SKM-1 treated with dmso at 0.1 percent for 144 hours (cell line): ENCODE data around the gene TGDS.
A peak's percentile ranks its signal among the peaks of the same experiment; 100 is the strongest.
"Not testable (repeated sequence)": the region's sequence is repeated elsewhere in the genome, so short reads cannot be mapped to it uniquely, and the experiment has no call there.

Source experiments
- DNase-seq: peaks from one replicate; lab custom pipeline; 2025; ENCODE audit not compliant: unreplicated experiment; lab: John Stamatoyannopoulos, UW

The TGDS gene

DNA sequence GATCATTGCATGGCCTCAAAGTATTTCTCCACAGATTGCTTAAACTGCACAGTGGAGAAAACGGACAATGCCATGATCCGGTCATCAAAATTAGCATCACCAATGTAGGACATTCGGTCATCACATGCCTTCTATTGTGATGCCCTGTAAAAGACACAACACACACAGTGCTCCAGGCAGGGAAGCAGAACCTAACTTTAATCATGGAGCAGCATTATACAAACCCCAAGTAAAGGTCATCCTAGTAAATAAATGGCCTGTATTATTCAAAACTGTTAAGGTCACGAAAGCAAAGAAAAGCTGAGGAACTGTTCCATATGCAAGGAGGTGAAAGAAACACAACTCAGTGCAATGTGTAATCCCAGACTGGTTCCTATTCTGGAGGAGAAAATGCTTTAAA lies 42.2 kb downstream of the TGDS start:
- no peak for DNase-seq

- DNase-seq = no peak
Observed at GRCh38 chr13:94552095-94552494, 43.9 kb downstream of the TGDS start.

- no peak for DNase-seq
Observed at GRCh38 chr13:94550062-94550738, 45.8 kb downstream of the TGDS start.

DNA sequence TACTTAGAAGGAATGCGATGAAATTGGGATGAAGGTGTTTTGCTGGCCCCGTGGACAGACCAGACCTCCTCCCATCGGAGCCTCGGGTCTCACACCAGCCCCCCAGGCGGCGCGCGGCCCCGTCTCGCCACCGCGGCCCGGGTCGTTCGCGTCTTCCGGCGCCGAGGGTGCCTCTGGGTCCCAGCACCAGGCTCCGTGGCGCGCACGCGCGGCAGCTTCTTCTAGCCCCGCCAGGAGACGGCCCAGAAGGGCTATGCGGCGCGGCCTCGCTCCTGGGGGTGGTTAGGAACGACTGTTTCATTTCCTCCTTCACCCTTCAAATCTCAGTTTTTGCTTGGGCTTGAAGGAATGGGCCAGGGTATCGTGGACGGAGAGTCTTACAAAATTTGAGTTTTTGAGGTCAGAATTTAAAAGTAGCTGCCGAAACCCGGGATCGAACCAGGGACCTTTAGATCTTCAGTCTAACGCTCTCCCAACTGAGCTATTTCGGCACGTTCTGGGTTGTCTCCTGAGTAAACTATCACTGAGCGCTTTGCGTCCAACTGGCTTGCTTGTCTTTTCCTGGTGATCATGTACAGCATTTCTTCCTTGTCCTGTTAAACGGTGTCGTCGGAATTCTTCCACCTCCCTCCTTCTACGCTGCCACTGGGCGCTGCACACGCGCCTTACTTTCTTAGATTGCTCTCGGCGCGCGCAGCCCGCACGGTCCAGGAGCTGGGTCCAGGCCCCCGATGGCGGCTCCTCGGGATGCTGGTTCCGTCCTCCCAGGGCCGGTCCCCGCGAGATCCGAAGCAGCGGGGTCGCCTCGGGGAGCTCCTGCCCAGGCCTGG lies 46.5 kb downstream of the TGDS start:
- peak; percentile 97 for DNase-seq

DNA sequence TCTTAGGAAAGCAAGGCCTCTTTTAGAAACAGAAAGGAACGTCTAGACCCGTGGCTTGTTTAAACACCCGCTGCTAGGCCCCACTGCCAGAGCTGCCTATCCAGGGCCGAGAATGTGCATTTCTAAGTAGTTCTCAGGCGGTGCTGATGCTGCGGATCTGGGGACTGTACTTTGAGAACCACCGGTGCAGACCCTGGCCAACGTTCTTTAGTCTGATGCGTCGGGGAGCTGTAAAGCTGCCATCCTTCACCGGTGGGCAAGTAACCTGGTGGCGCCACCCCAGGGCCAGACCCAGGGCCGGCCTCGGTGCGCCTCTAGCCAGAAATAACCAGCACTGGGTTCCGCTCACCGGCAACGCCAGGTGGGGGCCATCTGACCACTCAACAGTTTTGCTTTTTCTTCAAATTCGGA lies 47.1 kb downstream of the TGDS start:
- peak; percentile 73 for DNase-seq

DNA sequence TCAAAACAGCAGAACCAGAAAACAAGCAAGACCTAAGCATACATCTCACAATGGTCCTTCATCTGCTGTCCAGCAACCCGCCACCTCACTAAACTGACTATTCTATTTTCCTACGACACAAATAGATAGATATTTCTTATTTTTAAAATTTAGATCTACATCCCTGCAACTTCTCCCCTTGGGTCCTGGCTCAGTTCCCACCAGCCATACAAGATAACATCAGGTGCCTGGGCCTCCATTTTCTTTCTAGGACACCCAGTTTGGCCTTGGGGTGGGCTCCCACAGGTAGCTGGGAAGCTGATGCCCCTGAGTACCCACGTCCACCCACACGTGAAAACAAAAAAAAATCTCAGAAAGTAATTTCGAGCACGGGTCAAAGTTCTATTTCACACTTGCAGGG lies 47.6 kb downstream of the TGDS start:
- no peak for DNase-seq

DNA sequence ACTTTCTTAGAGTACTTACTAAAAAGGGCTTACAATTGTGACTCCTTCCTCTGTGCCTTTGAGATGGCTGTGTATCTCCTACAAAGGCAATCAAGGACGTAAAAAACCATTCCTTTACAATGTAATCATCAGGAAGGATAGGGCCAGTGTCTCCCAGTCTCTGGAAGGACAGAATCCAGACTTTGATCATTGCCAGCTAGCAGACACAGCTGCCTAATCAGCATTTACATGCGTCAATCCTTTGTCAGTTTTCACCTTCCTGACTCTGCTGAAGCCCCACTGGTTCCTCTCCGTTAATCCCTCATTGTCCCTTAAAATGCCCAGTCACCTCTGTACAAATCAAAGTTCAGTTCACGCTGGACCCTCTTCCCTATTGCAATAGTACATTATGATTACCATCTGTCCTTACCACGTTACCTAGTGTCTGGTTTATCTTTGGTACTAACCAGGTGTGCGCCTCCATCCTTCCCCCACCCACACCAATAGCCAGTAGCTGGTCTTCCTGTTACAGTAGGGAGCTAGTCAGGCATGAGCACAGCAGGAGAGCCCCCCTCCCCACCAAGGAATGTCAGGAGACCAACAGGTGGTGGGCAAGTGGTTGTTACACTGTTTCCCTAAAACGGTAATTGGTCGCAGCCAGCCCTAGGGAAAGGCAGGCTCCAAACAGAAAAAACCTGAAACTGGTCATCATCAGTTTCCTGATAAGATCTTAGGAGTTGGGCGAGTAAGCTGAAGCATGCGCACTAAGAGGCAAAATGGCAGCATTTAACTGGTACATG lies 49.7 kb downstream of the TGDS start:
- no peak for DNase-seq

GRCh38 chr13:94544922-94545321 lies 51.0 kb downstream of the TGDS start:
- no peak for DNase-seq

GRCh38 chr13:94542917-94543316 lies 53.0 kb downstream of the TGDS start:
- no peak for DNase-seq

DNA sequence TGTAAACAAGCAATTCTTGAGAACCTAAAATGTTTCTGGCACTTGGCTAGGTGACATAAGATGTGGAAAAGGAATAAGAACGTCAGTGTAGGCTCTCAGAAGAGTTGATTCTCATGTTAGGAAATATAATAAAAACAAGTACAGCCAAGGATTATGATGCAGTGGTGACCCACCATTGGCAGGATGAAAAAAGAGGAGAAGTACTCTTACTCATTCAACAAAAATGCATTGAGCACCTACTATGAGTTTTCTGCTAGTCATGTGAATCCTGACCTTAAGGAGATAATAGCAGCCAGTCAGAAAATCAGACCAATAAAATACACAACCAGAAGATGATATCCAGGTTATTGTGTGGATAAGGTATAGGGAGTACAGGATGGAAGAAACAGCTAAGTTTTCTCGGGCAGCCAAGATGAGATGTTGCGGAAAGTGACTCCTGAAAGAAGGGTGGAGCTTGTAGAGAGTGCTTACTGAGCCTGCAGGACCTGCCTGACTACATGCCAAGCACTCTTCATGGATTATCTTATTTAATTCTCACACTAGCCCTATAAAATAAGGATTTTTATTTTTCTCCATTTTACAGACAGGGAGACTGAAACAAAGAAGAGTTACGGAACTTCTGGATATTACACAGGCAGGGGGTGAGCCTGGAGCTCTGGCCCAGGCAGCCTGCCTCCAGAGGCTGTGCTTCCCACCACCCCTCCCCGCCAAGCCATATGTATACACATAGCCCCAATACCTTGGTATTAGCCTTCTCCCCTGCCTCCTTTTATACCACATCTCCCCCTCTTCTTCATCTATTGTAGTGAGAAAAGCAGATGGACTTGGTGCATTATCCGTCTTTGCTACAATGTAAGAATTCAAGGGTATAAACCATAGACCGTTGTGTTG lies 58.0 kb downstream of the TGDS start:
- no peak for DNase-seq

DNA sequence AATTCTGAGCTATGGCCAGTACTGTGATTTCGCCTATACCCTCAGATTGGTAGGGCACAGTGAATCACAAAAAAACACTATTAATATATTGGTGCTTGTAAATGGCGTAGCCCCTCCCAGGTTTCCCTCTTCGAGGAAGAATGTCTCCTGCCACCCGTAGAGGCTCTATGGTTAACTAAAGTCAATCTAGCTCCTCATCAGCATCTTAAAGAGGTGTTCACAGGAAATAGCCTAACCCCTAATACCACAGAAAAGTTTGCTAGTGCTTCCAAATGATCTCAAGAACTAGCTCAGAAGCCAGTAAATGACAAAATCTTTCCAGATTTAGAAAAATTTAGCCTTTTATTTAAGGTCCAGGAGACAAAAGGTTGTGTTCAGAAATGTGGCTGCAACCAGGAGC lies 60.2 kb downstream of the TGDS start:
- no peak for DNase-seq

- no peak for DNase-seq
Observed at GRCh38 chr13:94535231-94535630, 60.7 kb downstream of the TGDS start.

GRCh38 chr13:94534166-94534565 lies 61.8 kb downstream of the TGDS start:
- no peak for DNase-seq

DNA sequence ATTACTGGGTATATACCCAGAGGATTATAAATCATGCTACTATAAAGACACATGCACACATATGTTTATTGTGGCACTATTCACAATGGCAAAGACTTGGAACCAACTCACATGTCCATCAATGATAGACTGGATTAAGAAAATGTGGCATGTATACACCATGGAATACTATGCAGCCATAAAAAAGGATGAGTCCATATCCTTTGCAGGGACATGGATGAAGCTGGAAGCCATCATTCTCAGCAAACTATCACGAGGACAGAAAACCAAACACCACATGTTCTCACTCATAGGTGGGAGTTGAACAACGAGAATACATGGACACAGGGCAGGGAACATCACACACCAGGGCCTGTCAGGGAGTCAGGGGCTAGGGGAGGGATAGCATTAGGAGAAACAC lies 63.7 kb downstream of the TGDS start:
- DNase-seq = not testable (repeated sequence)

DNA sequence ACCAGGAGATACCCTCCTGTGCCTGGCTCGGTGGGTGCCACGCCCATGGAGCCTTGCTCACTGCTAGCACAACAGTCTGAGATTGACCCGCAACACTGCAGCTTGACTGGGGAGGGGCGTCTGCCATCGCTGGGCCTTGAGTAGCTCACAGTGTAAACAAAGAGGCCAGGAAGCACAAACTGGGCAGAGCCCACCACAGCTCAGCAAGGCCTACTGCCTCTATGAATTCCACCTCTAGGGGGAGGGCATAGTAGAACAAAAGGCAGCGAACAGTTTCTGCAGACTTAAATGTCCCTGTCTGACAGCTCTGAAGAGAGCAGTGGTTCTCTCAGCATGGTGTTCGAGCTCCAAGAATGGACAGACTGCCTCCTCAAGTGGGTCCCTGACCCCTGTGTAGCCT lies 69.0 kb downstream of the TGDS start:
- not testable (repeated sequence) for DNase-seq

- DNase-seq = no peak
Observed at GRCh38 chr13:94525781-94526180, 70.2 kb downstream of the TGDS start.

GRCh38 chr13:94524407-94524806 lies 71.5 kb downstream of the TGDS start:
- no peak for DNase-seq
